OCI-LY3 (cell line): ENCODE results near the gene CALY.

Experiments
- H2AFZ ChIP-seq: fragments of 200-600, 300-600 bp; shearing (Covaris generic); 2 replicates; pipeline ENCODE4 v1.6.0; 2014; ENCODE audit warnings: antibody characterized with exemption, low read depth, low read length
- H3K27ac ChIP-seq: fragments of 200-600, 300-600 bp; sonication (generic); 2 replicates; pipeline ENCODE4 v1.5.1; 2014; ENCODE audit warnings: mild to moderate bottlenecking, low read length, moderate library complexity, mixed read lengths
- H3K27me3 ChIP-seq: fragments of 200-600, 300-600 bp; sonication (generic); 2 replicates; pipeline ENCODE4 v1.6.1; 2014; ENCODE audit warnings: low read depth, low read length, mixed read lengths
- H3K36me3 ChIP-seq: fragments of 200-600, 300-600 bp; sonication (generic); replicated peaks from 2 replicates; pipeline ENCODE3; 2014; ENCODE audit warnings: low read depth, low read length, mixed read lengths
- H3K4me1 ChIP-seq: fragments of 300-600, 200-600 bp; sonication (generic); 2 replicates; pipeline ENCODE4 v1.6.1; 2014; ENCODE audit warnings: low read length, mixed read lengths
- H3K4me2 ChIP-seq: fragments of 200-600, 300-600 bp; sonication (generic); 2 replicates; pipeline ENCODE4 v1.6.1; 2014; ENCODE audit warnings: low read length, mixed read lengths
- H3K4me3 ChIP-seq: fragments of 300-600, 200-600 bp; sonication (generic); 2 replicates; pipeline ENCODE4 v1.5.1; 2014; ENCODE audit warnings: antibody characterized with exemption, mild to moderate bottlenecking, low read length, moderate library complexity
- H3K79me2 ChIP-seq: fragments of 300-600, 200-600 bp; shearing (Covaris generic); 2 replicates; pipeline ENCODE4 v1.6.1; 2014; ENCODE audit warnings: mild to moderate bottlenecking, low read length, mixed read lengths
- H3K9ac ChIP-seq: fragments of 300-600, 200-600 bp; shearing (Covaris generic); 2 replicates; pipeline ENCODE4 v1.6.0; 2014; ENCODE audit warnings: mild to moderate bottlenecking, low read length, moderate library complexity
- H3K9me3 ChIP-seq: fragments of 200-600, 300-600 bp; shearing (Covaris generic); 2 replicates; pipeline ENCODE4 v1.6.1; 2014; ENCODE audit warnings: low read length, mixed read lengths; ENCODE audit not compliant: insufficient read depth
- H4K20me1 ChIP-seq: fragments of 200-600, 300-600 bp; sonication (generic); 2 replicates; pipeline ENCODE4 v1.6.1; 2016; ENCODE audit warnings: low read length, mixed read lengths; ENCODE audit not compliant: insufficient read depth
- CTCF ChIP-seq: fragments of 200-600, 300-600 bp; sonication (generic); IDR thresholded peaks from 2 replicates; pipeline ENCODE4 v1.5.1; 2014; ENCODE audit warnings: antibody characterized with exemption, low read length, low read depth
- EZH2phosphoT487 ChIP-seq: fragments of 200-600 bp; shearing (Covaris generic); IDR thresholded peaks from 2 replicates; pipeline ENCODE4 v1.6.1; 2018; ENCODE audit warnings: antibody characterized with exemption, mixed run types, low read depth

Gene CALY

DNA sequence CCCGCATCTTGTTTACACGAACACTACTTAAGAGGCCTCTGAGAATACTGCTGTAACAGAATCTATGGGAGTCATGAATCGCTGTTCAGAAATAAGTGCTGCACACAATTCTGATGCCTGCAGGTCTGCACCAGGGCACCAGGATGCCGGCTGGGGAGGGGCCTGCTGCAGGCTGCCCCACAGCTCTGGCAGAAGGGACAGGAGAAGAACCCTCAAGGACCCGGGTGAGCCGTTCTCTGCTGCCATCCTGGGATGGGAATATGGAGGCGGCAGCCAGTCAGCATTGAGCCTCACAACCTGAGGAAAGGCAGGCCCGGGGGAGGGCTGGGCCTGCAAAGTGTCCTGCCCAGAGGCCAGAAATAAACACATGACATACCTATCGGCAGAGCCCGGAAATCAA is 39.2 kb downstream of the CALY start:
- TF ChIP-seq EZH2phosphoT487 (no peak), CTCF (no peak)
- no peaks in the 10 kb centered on the region for H3K4me1 ChIP-seq
- no peaks in the 10 kb centered on the region for H3K79me2 ChIP-seq
- H4K20me1 ChIP-seq = no peaks in the 10 kb centered on the region
- H3K9me3 ChIP-seq = no peaks in the 10 kb centered on the region
- no peak overlapping the region for H3K4me3 ChIP-seq
- H3K27me3 ChIP-seq = no peaks in the 10 kb centered on the region
- H3K4me2 ChIP-seq = no peak overlapping the region
- H3K9ac ChIP-seq = no peak overlapping the region
- no peak overlapping the region for H3K27ac ChIP-seq
- H3K36me3 ChIP-seq = peaks cover 9% of the 10 kb centered on the region
- H2AFZ ChIP-seq = no peak overlapping the region

DNA sequence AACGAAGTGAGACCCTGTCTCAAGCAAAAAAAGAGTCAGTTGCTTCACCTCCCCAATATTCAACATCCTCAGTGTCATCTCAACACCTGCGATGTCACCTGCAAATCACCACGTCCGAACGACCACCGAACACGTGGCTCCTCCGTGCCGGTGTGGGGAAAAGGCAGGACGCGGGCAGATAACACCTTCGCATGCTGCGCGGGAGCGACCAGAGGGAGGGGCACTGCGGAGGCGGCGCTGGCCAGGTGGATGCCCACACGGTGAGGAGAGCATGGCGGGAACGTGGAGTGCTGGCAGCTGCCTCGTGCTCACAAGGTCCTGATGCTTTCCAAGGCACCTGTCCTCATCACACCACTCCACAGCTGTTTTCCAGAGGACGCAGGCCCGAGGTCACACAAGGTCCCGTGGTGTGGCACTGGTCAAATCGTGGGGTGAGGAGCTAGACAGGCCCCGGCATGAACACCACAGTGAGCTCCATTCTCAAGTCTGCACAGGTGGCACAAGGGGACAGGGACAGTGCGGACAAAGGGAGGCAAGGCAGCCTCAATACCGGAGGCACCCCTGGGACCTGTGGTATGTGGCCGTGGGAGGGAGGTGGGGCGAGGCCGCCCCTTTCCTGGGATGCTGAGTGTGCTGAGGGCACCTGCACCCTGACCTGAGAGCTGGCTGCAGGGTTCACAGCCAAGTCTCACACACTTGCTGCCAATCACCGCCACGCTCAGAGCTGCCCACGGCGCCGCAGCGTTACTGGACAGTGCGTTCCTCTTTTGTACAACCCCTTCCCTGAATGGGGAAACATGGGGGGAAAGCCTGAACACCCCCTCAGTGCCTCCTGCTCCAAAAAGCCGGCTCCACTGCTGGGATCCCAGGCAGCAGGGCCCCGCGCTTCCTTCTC is 41.0 kb downstream of the CALY start:
- H3K4me2 ChIP-seq = no peak overlapping the region
- no peaks in the 10 kb centered on the region for H3K27me3 ChIP-seq
- H3K36me3 ChIP-seq = peaks cover 9% of the 10 kb centered on the region
- TF ChIP-seq EZH2phosphoT487 = no peak
- TF ChIP-seq CTCF = no peak
- H3K9ac ChIP-seq = no peak overlapping the region
- no peak overlapping the region for H3K4me3 ChIP-seq
- H3K4me1 ChIP-seq = no peaks in the 10 kb centered on the region
- H4K20me1 ChIP-seq = no peaks in the 10 kb centered on the region
- no peak overlapping the region for H2AFZ ChIP-seq
- H3K27ac ChIP-seq = no peak overlapping the region
- no peaks in the 10 kb centered on the region for H3K79me2 ChIP-seq
- H3K9me3 ChIP-seq = no peaks in the 10 kb centered on the region

GRCh38 chr10:133294189-133294588 is 42.5 kb downstream of the CALY start:
- Histone ChIP-seq H3K4me3 (no peak overlapping the region), H3K9me3 (no peaks in the 10 kb centered on the region), H3K36me3 (peaks cover 6% of the 10 kb centered on the region), H3K4me1 (no peaks in the 10 kb centered on the region), H2AFZ (no peak overlapping the region), H3K27ac (no peak overlapping the region), H4K20me1 (no peaks in the 10 kb centered on the region), H3K79me2 (no peaks in the 10 kb centered on the region), H3K4me2 (no peak overlapping the region), H3K9ac (no peak overlapping the region), H3K27me3 (no peaks in the 10 kb centered on the region)
- TF ChIP-seq EZH2phosphoT487 = no peak
- TF ChIP-seq CTCF = no peak

DNA sequence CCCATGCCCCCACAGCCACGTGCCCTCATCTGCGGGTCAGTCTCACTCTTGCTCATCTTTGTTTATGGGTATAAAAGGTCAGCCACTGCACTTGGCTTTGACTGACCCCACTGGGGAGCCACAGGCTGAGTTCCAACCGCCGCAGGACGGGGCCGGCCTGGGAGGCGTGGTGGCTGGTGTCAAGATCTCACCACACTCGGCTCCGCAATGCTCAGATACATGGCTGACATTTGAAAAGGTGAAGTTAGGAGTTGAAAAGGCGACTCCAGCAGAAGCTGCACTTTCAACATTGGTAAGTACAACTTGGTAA is 42.9 kb downstream of the CALY start:
- Histone ChIP-seq H4K20me1 (no peaks in the 10 kb centered on the region), H3K79me2 (no peaks in the 10 kb centered on the region), H3K4me2 (no peak overlapping the region), H3K4me1 (no peaks in the 10 kb centered on the region), H3K27ac (no peak overlapping the region), H3K9me3 (no peaks in the 10 kb centered on the region), H3K27me3 (no peaks in the 10 kb centered on the region), H3K4me3 (no peak overlapping the region), H3K9ac (no peak overlapping the region), H3K36me3 (peaks cover 6% of the 10 kb centered on the region), H2AFZ (no peak overlapping the region)
- TF ChIP-seq EZH2phosphoT487 = no peak
- no peak for TF ChIP-seq CTCF
